ENCODE data around the gene HMCN1.

The HMCN1 gene

GRCh38 chr1:186044079-186044685 lies 310.0 kb downstream of the HMCN1 start:
- FAIRE-seq, result no peak

DNA sequence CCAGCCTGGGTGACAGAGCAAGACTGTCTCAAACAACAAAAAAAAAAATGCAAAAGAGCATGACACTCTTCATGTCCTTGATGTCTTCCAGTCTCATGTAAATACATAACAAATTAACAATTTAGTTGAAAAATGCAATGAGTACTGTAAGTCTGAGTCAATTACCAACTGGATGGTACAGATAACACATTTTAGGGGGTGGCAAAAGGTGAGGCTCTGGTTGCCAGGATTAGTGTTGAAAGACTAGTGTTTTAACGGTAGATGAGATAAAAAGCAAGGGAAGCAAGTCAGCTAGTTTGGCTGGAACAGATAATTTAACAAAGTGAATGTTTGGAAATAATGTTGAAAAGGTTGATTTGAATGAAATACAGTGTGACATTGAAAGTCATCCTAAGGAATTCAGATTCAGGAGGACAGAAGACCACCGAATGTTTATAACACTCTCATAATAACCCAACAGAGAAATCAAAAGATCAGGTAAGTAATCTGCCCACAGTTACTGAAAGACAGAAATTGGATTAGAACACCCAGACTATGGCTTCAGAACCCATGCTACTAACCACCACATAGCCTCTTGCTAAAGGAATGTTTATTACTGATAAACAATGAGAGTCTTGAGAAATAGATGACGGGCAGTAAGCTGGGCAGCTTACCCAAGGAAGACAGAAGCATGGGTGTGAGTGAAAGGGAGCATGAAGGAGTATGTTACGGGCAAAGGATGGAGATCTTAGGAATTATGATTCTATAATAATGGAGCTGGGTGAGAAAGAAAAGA lies 312.4 kb downstream of the HMCN1 start:
- no peak for FAIRE-seq

GRCh38 chr1:186050360-186050759 lies 316.2 kb downstream of the HMCN1 start:
- no peak for FAIRE-seq

- FAIRE-seq, result no peak
Observed at GRCh38 chr1:186054003-186054402, 319.8 kb downstream of the HMCN1 start.

- FAIRE-seq, result no peak
Observed at GRCh38 chr1:186054932-186055331, 320.7 kb downstream of the HMCN1 start.

DNA sequence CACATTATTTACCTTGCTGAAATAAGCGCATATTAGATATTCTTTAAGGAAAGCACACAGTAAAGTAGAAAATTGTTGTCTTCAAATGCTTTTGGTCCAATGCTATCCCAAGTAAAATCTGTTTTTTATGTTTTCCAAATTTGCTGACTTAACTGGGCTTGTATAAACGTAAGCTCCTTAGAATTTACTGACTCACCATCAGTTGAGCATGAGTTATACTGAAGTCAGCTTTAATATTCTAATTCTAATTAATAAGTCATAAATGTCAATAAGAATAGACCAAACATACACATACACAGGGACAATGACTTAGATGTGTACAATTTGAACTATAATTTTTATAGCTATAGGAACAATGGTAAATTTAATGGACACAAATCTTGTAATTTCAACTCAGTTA lies 321.7 kb downstream of the HMCN1 start:
- no peak for FAIRE-seq

GRCh38 chr1:186057086-186057485 lies 322.9 kb downstream of the HMCN1 start:
- FAIRE-seq, result no peak

DNA sequence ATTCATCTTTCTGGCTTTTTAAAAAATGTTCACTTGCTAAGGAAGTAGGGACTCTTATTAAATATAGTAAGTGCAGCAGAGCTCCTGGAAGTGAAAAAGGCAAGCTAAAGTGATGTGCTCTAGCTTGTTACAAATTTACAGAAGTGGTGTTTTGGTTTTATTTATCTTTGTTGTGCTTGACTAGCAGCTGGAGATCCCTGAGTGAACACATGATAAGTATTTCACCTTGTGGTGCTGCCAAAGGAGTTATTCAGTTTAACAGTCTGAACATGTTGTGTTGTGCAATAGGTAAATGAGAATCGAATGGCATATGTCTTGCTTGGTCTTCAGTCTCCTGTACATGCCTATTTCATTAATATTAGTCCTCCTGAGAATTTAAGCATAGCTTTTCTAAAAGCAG lies 325.1 kb downstream of the HMCN1 start:
- no peak for FAIRE-seq

- no peak for FAIRE-seq
Observed at GRCh38 chr1:186059752-186060151, 325.6 kb downstream of the HMCN1 start.

DNA sequence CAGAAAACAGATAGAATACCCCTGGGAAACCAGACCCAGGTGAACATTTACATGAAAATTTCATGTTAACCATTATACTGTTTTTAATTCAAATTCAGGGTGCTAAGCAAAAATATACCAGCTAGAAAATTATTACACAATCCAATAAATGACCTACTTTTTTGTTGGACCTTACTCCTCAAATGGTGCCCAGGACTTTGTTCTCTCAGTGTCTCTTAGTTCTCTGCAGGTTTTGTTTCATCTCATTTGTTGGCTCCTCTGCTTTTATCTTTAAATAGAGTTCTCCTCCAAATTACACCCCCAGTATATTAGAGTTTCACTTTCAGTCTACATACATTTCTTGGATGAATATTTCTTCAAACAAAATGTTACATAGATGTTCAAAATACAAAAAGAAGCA lies 326.0 kb downstream of the HMCN1 start:
- no peak for FAIRE-seq

DNA sequence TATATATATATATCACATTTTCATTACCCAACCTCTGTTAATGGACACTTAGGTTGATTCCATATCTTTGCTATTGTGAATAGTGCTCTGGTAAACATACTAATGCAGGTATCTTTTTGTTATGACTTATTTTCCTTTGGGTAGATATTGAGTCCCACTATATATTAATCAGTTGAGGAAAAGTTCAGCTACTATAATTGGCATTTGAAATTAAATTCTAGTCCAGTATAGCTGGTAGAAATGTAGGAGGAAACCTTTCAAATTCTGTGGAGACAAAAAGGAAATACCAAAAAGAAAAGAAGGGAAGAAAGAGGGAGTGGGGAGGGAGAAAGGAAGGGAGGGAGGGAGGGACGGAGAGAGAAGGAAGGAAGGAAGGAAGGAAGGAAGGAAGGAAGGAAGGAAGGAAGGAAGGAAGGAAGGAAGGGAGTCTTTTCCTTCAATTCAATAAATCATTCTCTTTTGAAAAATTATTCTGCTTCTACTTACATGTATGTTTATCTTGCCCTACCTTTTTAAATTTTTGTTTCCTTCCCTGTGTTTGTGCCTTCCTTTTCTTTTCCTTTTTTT lies 329.0 kb downstream of the HMCN1 start:
- FAIRE-seq, result no peak

GRCh38 chr1:186066411-186066810 lies 332.2 kb downstream of the HMCN1 start:
- no peak for FAIRE-seq

- FAIRE-seq, result no peak
Observed at GRCh38 chr1:186073697-186074096, 339.5 kb downstream of the HMCN1 start.

- FAIRE-seq, result no peak
Observed at GRCh38 chr1:186076006-186076405, 341.8 kb downstream of the HMCN1 start.

DNA sequence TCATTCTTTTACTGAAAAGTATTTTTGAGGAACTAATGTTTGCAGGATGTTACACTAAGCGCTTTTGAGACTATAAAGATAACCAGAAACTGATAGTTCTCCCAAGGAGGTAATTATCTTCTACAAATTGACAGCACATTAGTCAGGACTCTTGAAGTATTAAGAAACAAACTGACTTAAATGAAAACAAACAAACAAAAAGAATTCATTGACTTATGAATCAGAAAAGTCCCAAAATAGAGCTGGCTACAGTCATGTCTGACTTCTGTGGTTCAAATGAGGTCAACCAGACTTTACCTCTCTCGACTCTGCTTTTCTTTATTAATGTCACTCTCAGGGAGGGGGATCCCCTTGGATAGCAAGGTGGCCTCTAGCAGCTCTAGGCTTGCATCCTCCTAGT lies 344.1 kb downstream of the HMCN1 start:
- no peak for FAIRE-seq

- no peak for FAIRE-seq
Observed at GRCh38 chr1:186079084-186079684, 345.0 kb downstream of the HMCN1 start.

DNA sequence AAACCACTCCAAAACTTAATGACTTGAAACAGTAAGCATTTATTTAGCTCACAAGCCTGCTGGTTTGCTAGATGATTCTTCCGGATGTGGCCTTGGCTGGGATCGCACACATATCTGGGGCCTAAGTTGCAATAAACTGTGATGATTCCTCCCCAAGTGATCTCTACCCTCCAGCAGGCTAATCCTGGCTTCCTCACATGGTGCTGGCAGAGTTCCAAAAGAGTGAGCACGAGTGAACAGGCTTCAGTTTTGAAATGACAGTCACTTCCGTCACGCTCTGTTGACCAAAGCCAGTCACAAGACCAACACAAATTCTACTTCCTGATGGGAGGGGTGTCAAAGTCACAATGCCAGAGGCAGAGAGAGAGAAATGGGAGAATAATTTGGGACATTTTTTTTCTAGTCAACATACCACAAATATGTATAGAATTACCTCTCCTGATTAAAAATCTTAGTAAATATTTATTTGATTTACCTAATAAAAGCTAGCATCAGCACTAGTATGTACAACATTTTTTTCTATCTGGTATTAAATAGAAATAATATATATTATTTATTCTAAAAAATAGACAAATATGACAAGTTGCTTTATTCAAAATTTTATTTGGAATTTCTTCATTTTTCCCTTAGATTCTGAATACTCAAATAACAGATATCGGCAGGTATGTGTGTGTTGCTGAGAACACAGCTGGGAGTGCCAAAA lies 348.2 kb downstream of the HMCN1 start:
- FAIRE-seq, result peak; percentile 87

GRCh38 chr1:186086583-186086982 lies 352.4 kb downstream of the HMCN1 start:
- FAIRE-seq, result no peak

- no peak for FAIRE-seq
Observed at GRCh38 chr1:186089940-186090339, 355.7 kb downstream of the HMCN1 start.

DNA sequence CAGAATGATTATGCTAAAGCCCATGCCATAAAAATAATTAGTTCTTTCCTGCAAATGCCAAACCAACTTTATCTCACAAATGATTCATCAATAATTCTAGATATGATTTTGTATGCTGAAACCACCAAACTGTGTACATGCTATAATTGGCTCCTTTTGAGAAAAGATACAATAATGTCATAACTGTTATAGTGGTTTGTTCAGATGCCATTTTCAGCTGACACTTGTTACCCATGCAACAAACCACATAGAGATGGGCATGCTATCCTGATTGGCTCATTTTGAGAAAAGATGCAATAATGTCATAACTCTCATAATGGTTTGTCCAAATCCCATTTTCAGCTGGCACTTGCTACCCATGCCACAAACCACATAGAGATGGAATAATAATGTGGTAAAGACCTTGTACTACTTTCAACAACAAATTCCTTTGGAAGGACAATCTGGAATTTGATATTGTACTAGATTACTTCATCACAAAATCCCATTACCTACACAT lies 357.1 kb downstream of the HMCN1 start:
- no peak for FAIRE-seq

DNA sequence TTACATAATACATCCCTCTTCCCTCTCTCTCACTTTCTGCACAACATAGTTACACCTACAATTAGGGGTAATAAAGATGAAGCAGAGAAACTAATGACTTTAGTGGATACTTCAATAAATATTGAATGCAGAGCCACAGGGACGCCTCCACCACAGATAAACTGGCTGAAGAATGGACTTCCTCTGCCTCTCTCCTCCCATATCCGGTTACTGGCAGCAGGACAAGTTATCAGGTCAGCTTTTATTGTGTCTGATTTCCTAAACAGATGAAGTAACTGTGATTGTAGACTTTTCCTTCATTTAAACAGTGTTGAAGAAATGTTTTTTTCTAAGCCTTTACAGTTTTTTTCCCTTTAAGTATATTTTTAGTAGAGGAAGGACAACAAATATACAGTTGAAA lies 359.2 kb downstream of the HMCN1 start:
- FAIRE-seq, result no peak

DNA sequence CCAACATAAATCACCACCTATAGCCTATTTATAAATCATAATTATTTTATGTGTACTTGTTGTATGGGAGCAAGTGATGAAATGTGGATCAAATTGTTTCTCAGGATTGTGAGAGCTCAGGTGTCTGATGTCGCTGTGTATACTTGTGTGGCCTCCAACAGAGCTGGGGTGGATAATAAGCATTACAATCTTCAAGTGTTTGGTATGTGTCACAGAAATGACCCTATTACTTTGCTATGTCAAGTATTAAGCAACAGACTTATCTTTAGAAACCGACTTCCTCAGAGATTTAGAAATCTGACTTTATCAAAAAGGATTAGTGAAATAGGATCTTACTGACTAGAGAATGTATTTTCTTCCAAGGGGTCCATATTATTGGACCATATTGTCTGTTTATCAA lies 360.0 kb downstream of the HMCN1 start:
- FAIRE-seq, result no peak
